ENCODE data around the gene CDK17. TPM values are rescaled to one million over a fixed set of nuclear protein-coding genes. Genes with fewer than 3 reads are reported as not detected.
"Not testable (repeated sequence)": the region's sequence is repeated elsewhere in the genome, so short reads cannot be mapped to it uniquely, and the experiment has no call there.

CDK17 gene
- polyA plus RNA-seq, 1 donor = 28.8 TPM

- DNase-seq = no peak
Measured at GRCh38 chr12:96386794-96387193, 13.4 kb downstream of the CDK17 start.

- no peak for DNase-seq
Measured at GRCh38 chr12:96383991-96384390, 16.2 kb downstream of the CDK17 start.

GRCh38 chr12:96383371-96383770, 16.9 kb downstream of the CDK17 start:
- no peak for DNase-seq

- not testable (repeated sequence) for DNase-seq
Measured at GRCh38 chr12:96379743-96380142, 20.5 kb downstream of the CDK17 start.

GRCh38 chr12:96378319-96378718, 21.9 kb downstream of the CDK17 start:
- no peak for DNase-seq

- DNase-seq = no peak
Measured at GRCh38 chr12:96376865-96377264, 23.4 kb downstream of the CDK17 start.

GRCh38 chr12:96375841-96376604, 24.2 kb downstream of the CDK17 start:
- no peak for DNase-seq

GRCh38 chr12:96375170-96375569, 25.1 kb downstream of the CDK17 start:
- DNase-seq = no peak

- no peak for DNase-seq
Measured at GRCh38 chr12:96371790-96372699, 28.2 kb downstream of the CDK17 start.

GRCh38 chr12:96371138-96371789, 29.0 kb downstream of the CDK17 start:
- DNase-seq = no peak

- no peak for DNase-seq
Measured at GRCh38 chr12:96368687-96369086, 31.6 kb downstream of the CDK17 start.

- DNase-seq = peak; percentile 45
Measured at GRCh38 chr12:96368233-96368632, 32.0 kb downstream of the CDK17 start.

GRCh38 chr12:96366381-96366654, 33.9 kb downstream of the CDK17 start:
- DNase-seq = no peak

GRCh38 chr12:96365604-96366380, 34.4 kb downstream of the CDK17 start:
- DNase-seq = no peak

GRCh38 chr12:96364092-96364700, 36.0 kb downstream of the CDK17 start:
- no peak for DNase-seq

GRCh38 chr12:96361074-96361473, 39.2 kb downstream of the CDK17 start:
- no peak for DNase-seq

- no peak for DNase-seq
Measured at GRCh38 chr12:96360550-96360949, 39.7 kb downstream of the CDK17 start.

- no peak for DNase-seq
Measured at GRCh38 chr12:96359328-96359727, 40.9 kb downstream of the CDK17 start.

GRCh38 chr12:96356831-96357230, 43.4 kb downstream of the CDK17 start:
- no peak for DNase-seq

- no peak for DNase-seq
Measured at GRCh38 chr12:96354844-96355534, 45.2 kb downstream of the CDK17 start.

- DNase-seq = no peak
Measured at GRCh38 chr12:96354326-96354725, 45.9 kb downstream of the CDK17 start.
